Panc1 (cell line): ENCODE results near the gene CEACAM5.

Experiments
- SIN3A ChIP-seq: IDR thresholded peaks from 2 replicates; pipeline ENCODE4 v1.6.1; 2012; ENCODE audit warnings: low read depth, mild to moderate bottlenecking, low read length, moderate library complexity, borderline replicate concordance; ENCODE audit not compliant: insufficient read depth
- TF ChIP-seq, protein P1 (sequence below): fragments of 450-650 bp; IDR thresholded peaks from 2 replicates; pipeline ENCODE4 v1.5.1; 2017; ENCODE audit warnings: mild to moderate bottlenecking

DNA sequence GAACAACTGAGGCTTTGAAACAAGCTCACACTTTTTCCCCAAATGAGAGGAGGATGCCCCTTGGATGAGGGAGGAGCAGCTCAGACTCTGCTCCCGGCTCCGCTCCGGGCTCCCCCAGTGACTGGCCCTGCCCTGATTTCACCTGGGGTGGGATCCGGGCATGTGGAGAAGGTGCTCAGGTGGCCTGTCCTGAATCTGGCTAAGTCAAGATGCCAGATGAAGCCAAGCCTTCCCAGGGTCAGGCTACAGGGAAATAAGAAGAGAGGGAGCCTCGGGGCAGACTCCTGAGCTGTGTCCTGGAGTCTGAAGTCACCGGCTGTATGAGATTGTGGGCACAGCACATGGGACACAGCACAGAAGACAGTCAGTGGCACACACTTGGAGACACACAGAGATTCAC is 10.3 kb downstream of the CEACAM5 start:
- TF ChIP-seq, protein P1, sequence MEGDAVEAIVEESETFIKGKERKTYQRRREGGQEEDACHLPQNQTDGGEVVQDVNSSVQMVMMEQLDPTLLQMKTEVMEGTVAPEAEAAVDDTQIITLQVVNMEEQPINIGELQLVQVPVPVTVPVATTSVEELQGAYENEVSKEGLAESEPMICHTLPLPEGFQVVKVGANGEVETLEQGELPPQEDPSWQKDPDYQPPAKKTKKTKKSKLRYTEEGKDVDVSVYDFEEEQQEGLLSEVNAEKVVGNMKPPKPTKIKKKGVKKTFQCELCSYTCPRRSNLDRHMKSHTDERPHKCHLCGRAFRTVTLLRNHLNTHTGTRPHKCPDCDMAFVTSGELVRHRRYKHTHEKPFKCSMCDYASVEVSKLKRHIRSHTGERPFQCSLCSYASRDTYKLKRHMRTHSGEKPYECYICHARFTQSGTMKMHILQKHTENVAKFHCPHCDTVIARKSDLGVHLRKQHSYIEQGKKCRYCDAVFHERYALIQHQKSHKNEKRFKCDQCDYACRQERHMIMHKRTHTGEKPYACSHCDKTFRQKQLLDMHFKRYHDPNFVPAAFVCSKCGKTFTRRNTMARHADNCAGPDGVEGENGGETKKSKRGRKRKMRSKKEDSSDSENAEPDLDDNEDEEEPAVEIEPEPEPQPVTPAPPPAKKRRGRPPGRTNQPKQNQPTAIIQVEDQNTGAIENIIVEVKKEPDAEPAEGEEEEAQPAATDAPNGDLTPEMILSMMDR, result no peak
- no peak for TF ChIP-seq SIN3A
